Uterus (tissue), 4 donors: Measurements from ENCODE around the gene TMC4. TPM values are rescaled to one million over a fixed set of nuclear protein-coding genes. Genes with fewer than 3 reads are reported as not detected.

Experiments
- DNase-seq, 2 donors: peaks; one replicate each; pipeline ENCODE4 v3.0.0-alpha.2; 2019 to 2020
- H3K27ac ChIP-seq, 2 donors: fragments of 200-600 bp; sonication (generic); 1 replicate in 1 of 2; 2 replicates in 1 of 2; pipeline ENCODE4 v1.5.1; 2016 to 2018
- H3K27me3 ChIP-seq, 2 donors: fragments of 200-600 bp; sonication (generic); one replicate each; pipeline ENCODE4 v1.5.1; 2018 to 2019; ENCODE audit warnings: control low read depth in 1 of 2
- H3K36me3 ChIP-seq, 2 donors: fragments of 200-600 bp; sonication (generic); one replicate each; pipeline ENCODE4 v1.5.1; 2019; ENCODE audit warnings: control low read depth in 1 of 2
- H3K4me1 ChIP-seq, 2 donors: fragments of 200-600 bp; sonication (generic); one replicate each; pipeline ENCODE4 v1.5.1; 2018 to 2019; ENCODE audit warnings: control low read depth in 1 of 2
- H3K4me3 ChIP-seq, 2 donors: fragments of 200-600 bp; sonication (generic); 1 replicate in 1 of 2; 2 replicates in 1 of 2; pipeline ENCODE4 v1.5.1; 2018 to 2019; ENCODE audit warnings: mild to moderate bottlenecking in 1 of 2
- H3K9me3 ChIP-seq, 2 donors: fragments of 200-600 bp; sonication (generic); one replicate each; pipeline ENCODE4 v1.5.1; 2019; ENCODE audit warnings: control low read depth in 1 of 2
- POLR2A ChIP-seq, 2 donors: fragments of 450-650 bp; IDR thresholded peaks; one replicate each; pipeline ENCODE4 v1.6.1; 2016; ENCODE audit warnings: antibody characterized with exemption in 2 of 2, mild to moderate bottlenecking in 1 of 2, moderate library complexity in 1 of 2
- intact Hi-C: fragments of 100-400 bp; cut with DNase I; formaldehyde crosslinking; loops from one replicate; pipeline ENCODE4 v1.15.1; 2023; ENCODE audit warnings: low total_unique reads
- total RNA-seq, 4 donors: library from RNA; depleted of rRNA in 3 of 4; stranded (reverse); fragments of >200 nt in 3 of 4; gene quantifications; one replicate each; pipeline versions ENCODE4 v1.1.0 to v1.2.4, GENCODE V29; 2014 to 2023
- TF ChIP-seq, protein P1 (sequence below), 4 experiments: fragments of 200-600 bp in 2 of 4; fragments of 450-650 bp in 2 of 4; sonication (generic) in 2 of 4; IDR thresholded peaks; one replicate each; pipeline ENCODE4 v1.5.1; 2016 to 2019; ENCODE audit warnings: antibody characterized with exemption in 4 of 4, mild to moderate bottlenecking in 2 of 4, moderate library complexity in 1 of 4
- donor health status: DM: yes; HTN: yes; CAD: no.

Gene TMC4
- total RNA-seq, 4 donors from 2014 or later, result 1.3 to 31.0 (median 3.0) TPM; not detected in 1

DNA sequence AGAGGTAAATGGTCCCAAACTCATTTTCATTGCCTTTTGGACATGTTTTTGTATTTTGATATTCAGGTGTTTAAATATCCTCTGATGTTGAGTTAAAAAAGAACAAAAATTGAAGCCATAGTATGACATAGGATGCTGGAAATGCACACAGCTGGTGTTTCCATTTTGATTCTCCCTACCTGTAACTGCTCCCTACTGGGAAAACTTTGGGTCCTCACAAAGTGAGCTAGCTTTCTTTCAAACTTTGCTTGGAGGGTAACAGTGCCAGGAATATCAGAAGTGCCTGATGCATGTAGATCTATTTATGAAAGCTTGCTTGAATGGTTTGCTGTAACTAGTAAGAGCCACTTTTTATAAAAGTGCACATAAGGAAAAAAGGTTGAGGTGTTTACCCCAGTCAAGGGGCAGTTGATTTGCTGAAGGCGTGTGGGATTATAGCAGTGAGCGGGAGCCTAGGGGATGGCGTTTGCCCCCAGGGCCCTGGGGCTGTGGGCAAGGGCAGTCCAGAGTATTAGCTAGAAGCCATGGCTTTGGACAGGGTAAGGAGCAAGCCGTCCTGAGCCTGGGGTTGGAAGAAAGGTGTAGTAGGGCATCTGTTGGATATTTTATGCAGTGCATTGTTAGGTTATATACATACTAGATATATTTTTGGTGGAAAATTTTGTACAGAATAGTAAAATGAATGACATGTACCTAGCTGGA, 32.0 kb upstream of the TMC4 start:
- DNase-seq, result no peak
- no peak overlapping the region for H3K4me3 ChIP-seq
- H3K9me3 ChIP-seq, result no peaks in the 10 kb centered on the region
- H3K27ac ChIP-seq, result no peak overlapping the region
- H3K4me1 ChIP-seq, result peaks cover 6 to 19% of the 10 kb centered on the region in 2 donors
- intact Hi-C loops, result no loop called here
- no peaks in the 10 kb centered on the region for H3K27me3 ChIP-seq
- TF ChIP-seq POLR2A (IDR thresholded peaks at IDR 0.05), result no peak
- TF ChIP-seq, protein P1, sequence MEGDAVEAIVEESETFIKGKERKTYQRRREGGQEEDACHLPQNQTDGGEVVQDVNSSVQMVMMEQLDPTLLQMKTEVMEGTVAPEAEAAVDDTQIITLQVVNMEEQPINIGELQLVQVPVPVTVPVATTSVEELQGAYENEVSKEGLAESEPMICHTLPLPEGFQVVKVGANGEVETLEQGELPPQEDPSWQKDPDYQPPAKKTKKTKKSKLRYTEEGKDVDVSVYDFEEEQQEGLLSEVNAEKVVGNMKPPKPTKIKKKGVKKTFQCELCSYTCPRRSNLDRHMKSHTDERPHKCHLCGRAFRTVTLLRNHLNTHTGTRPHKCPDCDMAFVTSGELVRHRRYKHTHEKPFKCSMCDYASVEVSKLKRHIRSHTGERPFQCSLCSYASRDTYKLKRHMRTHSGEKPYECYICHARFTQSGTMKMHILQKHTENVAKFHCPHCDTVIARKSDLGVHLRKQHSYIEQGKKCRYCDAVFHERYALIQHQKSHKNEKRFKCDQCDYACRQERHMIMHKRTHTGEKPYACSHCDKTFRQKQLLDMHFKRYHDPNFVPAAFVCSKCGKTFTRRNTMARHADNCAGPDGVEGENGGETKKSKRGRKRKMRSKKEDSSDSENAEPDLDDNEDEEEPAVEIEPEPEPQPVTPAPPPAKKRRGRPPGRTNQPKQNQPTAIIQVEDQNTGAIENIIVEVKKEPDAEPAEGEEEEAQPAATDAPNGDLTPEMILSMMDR (IDR thresholded peaks at IDR 0.05), result no peak
- H3K36me3 ChIP-seq, result no peaks in the 10 kb centered on the region

DNA sequence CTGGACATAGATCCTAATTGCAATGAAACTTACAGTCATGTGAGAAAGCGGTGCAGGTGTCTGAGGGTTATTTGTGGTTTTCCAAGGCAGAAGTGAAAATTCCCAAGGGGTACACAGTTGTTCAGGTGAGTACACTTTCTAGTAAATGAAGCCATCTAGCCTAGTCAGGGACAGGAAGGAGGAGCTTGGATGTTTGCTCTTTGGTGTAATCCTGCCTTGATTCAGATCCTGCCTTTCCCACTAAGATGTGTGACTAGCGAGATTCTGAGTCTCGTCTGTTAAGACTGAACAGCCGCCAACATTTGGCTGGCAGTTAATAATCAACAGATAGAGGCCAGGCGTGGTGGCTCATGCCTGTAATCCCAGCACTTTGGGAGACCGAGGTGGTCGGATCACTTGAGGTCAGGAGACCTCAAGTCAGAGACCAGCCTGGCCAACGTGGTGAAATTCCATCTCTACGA, 30.2 kb upstream of the TMC4 start:
- no peak for DNase-seq
- no peak for TF ChIP-seq POLR2A (IDR thresholded peaks at IDR 0.05)
- TF ChIP-seq, protein P1 (IDR thresholded peaks at IDR 0.05), result no peak
- intact Hi-C loops, result no loop called here
- H3K9me3 ChIP-seq, result no peaks in the 10 kb centered on the region
- no peaks in the 10 kb centered on the region for H3K27me3 ChIP-seq
- H3K4me1 ChIP-seq, result peaks cover 6 to 13% of the 10 kb centered on the region in 2 donors
- no peak overlapping the region for H3K27ac ChIP-seq
- H3K4me3 ChIP-seq, result no peak overlapping the region
- no peaks in the 10 kb centered on the region for H3K36me3 ChIP-seq

- Histone ChIP-seq H3K9me3 (no peaks in the 10 kb centered on the region), H3K36me3 (no peaks in the 10 kb centered on the region), H3K27ac (peak overlapping the region in 1 of 2 donors; percentile 98), H3K4me3 (peak overlapping the region; percentile 82 to 84), H3K27me3 (no peaks in the 10 kb centered on the region), H3K4me1 (peaks cover 6 to 13% of the 10 kb centered on the region in 2 donors)
- TF ChIP-seq, protein P1 (IDR thresholded peaks at IDR 0.05), result no peak
- TF ChIP-seq POLR2A (IDR thresholded peaks at IDR 0.05), result no peak
- intact Hi-C loops, result no loop called here
- no peak for DNase-seq
Measured at GRCh38 chr19:54201980-54202379, 29.0 kb upstream of the TMC4 start.

DNA sequence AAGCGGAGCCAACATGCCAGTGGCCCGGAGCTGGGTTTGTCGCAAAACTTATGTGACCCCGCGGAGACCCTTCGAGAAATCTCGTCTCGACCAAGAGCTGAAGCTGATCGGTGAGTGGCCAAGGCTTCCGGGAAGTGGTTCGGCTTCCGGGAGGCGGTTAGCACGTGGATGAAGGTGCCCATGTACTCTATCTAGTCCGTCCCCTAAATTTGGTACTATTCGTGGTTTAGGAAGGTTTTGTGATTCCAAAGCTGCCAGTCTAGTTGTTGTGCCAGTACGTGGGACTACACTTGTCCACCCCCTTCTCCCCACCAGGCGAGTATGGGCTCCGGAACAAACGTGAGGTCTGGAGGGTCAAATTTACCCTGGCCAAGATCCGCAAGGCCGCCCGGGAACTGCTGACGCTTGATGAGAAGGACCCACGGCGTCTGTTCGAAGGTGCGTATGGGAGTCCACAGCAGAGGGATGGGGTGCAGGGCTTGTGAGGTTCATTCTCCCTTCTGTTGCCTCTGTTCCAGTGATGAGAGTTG, 28.3 kb upstream of the TMC4 start:
- H3K27ac ChIP-seq, result peak overlapping the region; percentile 97 to 98
- H3K36me3 ChIP-seq, result no peaks in the 10 kb centered on the region
- TF ChIP-seq POLR2A (IDR thresholded peaks at IDR 0.05), result no peak
- TF ChIP-seq, protein P1 (IDR thresholded peaks at IDR 0.05), result no peak
- H3K4me3 ChIP-seq, result peak overlapping the region; percentile 82 to 84
- DNase-seq, result no peak
- H3K4me1 ChIP-seq, result peaks cover 6 to 13% of the 10 kb centered on the region in 2 donors
- intact Hi-C loops, result no loop called here
- no peaks in the 10 kb centered on the region for H3K9me3 ChIP-seq
- H3K27me3 ChIP-seq, result no peaks in the 10 kb centered on the region

- H3K4me1 ChIP-seq, result peaks cover 6 to 13% of the 10 kb centered on the region in 2 donors
- intact Hi-C loops, result no loop called here
- H3K27ac ChIP-seq, result no peak overlapping the region
- no peak overlapping the region for H3K4me3 ChIP-seq
- no peaks in the 10 kb centered on the region for H3K9me3 ChIP-seq
- TF ChIP-seq, protein P1 (IDR thresholded peaks at IDR 0.05), result no peak
- TF ChIP-seq POLR2A (IDR thresholded peaks at IDR 0.05), result no peak
- H3K36me3 ChIP-seq, result no peaks in the 10 kb centered on the region
- no peak for DNase-seq
- no peaks in the 10 kb centered on the region for H3K27me3 ChIP-seq
Measured at GRCh38 chr19:54199401-54199800, 26.4 kb upstream of the TMC4 start.
